ENCODE measurements around the gene CEBPG.

GRCh38 chr19:33362508-33363228 is 10.8 kb upstream of the CEBPG start:
- TF ChIP-seq, protein P1, sequence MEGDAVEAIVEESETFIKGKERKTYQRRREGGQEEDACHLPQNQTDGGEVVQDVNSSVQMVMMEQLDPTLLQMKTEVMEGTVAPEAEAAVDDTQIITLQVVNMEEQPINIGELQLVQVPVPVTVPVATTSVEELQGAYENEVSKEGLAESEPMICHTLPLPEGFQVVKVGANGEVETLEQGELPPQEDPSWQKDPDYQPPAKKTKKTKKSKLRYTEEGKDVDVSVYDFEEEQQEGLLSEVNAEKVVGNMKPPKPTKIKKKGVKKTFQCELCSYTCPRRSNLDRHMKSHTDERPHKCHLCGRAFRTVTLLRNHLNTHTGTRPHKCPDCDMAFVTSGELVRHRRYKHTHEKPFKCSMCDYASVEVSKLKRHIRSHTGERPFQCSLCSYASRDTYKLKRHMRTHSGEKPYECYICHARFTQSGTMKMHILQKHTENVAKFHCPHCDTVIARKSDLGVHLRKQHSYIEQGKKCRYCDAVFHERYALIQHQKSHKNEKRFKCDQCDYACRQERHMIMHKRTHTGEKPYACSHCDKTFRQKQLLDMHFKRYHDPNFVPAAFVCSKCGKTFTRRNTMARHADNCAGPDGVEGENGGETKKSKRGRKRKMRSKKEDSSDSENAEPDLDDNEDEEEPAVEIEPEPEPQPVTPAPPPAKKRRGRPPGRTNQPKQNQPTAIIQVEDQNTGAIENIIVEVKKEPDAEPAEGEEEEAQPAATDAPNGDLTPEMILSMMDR (IDR thresholded peaks at IDR 0.05): no peak
- TF ChIP-seq EZH2phosphoT487 (IDR thresholded peaks at IDR 0.05): no peak
